ENCODE results near the gene ADCY3. TPM values are rescaled to one million over a fixed set of nuclear protein-coding genes. Genes with fewer than 3 reads are reported as not detected.

Gene ADCY3
- total RNA-seq, 1 donor from 2014 or later: 46.2 TPM

GRCh38 chr2:24914713-24915112, 5.3 kb downstream of the ADCY3 start:
- H3K9me3 Mint-ChIP-seq: peaks cover 3% of the 10 kb centered on the region
- H3K36me3 Mint-ChIP-seq: peaks cover 20% of the 10 kb centered on the region
- no peak overlapping the region for H3K4me3 Mint-ChIP-seq
- H3K27me3 Mint-ChIP-seq: peaks cover 3% of the 10 kb centered on the region
- H3K27ac Mint-ChIP-seq: no peak overlapping the region
- DNase-seq (ENCODE audit: extremely low spot score, unreplicated experiment): no peak
- H3K4me1 Mint-ChIP-seq (ENCODE audit: unreplicated experiment): peaks cover 25% of the 10 kb centered on the region
- no peak for TF ChIP-seq CTCF (conservative IDR thresholded peaks at IDR 0.05)

DNA sequence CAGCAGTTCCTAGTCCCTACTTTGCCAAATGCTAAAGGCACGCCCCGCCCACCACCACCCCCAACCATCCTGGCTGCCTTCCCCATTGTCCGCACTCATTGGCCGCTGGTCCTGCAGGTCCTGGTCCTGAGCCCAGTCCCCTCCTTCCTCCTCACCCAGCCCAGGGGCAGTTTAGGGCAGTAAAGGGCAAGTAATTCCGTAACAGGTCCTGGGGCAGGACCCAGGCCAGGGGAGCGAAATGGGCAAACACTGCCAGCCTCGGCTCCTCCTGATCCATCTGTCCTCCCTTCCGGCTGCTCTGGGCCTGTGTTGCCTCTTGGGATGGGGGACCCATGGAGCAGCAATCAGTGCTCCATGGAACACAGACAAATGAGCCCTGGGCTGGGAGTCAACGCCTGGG, 6.1 kb downstream of the ADCY3 start:
- Mint-ChIP-seq H3K36me3 (peaks cover 23% of the 10 kb centered on the region), H3K27ac (no peak overlapping the region), H3K27me3 (no peaks in the 10 kb centered on the region), H3K4me3 (no peak overlapping the region), H3K9me3 (peaks cover 5% of the 10 kb centered on the region), H3K4me1 (ENCODE audit: unreplicated experiment) (peaks cover 23% of the 10 kb centered on the region)
- no peak for TF ChIP-seq CTCF (conservative IDR thresholded peaks at IDR 0.05)
- no peak for DNase-seq (ENCODE audit: extremely low spot score, unreplicated experiment)

GRCh38 chr2:24912986-24913385, 7.1 kb downstream of the ADCY3 start:
- no peak for DNase-seq (ENCODE audit: extremely low spot score, unreplicated experiment)
- no peak overlapping the region for H3K27ac Mint-ChIP-seq
- H3K4me3 Mint-ChIP-seq: no peak overlapping the region
- TF ChIP-seq CTCF (conservative IDR thresholded peaks at IDR 0.05): no peak
- peaks cover 29% of the 10 kb centered on the region for H3K36me3 Mint-ChIP-seq
- no peaks in the 10 kb centered on the region for H3K27me3 Mint-ChIP-seq
- H3K4me1 Mint-ChIP-seq (ENCODE audit: unreplicated experiment): peaks cover 20% of the 10 kb centered on the region
- peaks cover 5% of the 10 kb centered on the region for H3K9me3 Mint-ChIP-seq

DNA sequence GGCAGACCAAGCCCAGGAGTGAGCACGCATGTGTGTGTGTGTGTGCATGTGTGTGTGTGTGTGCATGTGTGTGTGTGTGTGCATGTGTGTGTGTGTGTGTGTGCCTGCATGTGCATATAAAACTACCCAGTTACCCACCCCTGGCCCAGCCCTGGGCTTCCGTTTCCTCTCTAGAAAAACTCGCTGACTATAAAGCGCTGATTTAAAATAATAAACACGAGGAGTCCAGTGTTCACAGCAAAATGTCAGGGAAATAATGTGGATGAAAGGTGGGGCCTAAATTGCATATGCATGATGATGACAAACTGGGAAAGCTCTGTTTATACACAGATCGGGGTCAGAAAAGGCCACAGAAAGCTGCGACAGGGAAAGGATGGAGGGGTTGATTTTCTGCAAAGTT, 7.5 kb downstream of the ADCY3 start:
- H3K9me3 Mint-ChIP-seq: peaks cover 5% of the 10 kb centered on the region
- TF ChIP-seq CTCF (conservative IDR thresholded peaks at IDR 0.05): no peak
- H3K4me1 Mint-ChIP-seq (ENCODE audit: unreplicated experiment): peaks cover 15% of the 10 kb centered on the region
- H3K27me3 Mint-ChIP-seq: no peaks in the 10 kb centered on the region
- no peak overlapping the region for H3K27ac Mint-ChIP-seq
- peaks cover 26% of the 10 kb centered on the region for H3K36me3 Mint-ChIP-seq
- H3K4me3 Mint-ChIP-seq: no peak overlapping the region
- no peak for DNase-seq (ENCODE audit: extremely low spot score, unreplicated experiment)

- peaks cover 13% of the 10 kb centered on the region for H3K4me1 Mint-ChIP-seq (ENCODE audit: unreplicated experiment)
- H3K27ac Mint-ChIP-seq: no peak overlapping the region
- no peaks in the 10 kb centered on the region for H3K27me3 Mint-ChIP-seq
- H3K4me3 Mint-ChIP-seq: no peak overlapping the region
- peaks cover 26% of the 10 kb centered on the region for H3K36me3 Mint-ChIP-seq
- TF ChIP-seq CTCF (conservative IDR thresholded peaks at IDR 0.05): no peak
- H3K9me3 Mint-ChIP-seq: peaks cover 5% of the 10 kb centered on the region
- no peak for DNase-seq (ENCODE audit: extremely low spot score, unreplicated experiment)
Observed at GRCh38 chr2:24910245-24910644, 9.8 kb downstream of the ADCY3 start.

All from type B pancreatic cell (in vitro differentiated cells).